ENCODE results near the gene MYL12A. TPM values are rescaled to one million over a fixed set of nuclear protein-coding genes. Genes with fewer than 3 reads are reported as not detected.

MYL12A gene
- total RNA-seq, 1 donor from 2014 or later, result 992 TPM

DNA sequence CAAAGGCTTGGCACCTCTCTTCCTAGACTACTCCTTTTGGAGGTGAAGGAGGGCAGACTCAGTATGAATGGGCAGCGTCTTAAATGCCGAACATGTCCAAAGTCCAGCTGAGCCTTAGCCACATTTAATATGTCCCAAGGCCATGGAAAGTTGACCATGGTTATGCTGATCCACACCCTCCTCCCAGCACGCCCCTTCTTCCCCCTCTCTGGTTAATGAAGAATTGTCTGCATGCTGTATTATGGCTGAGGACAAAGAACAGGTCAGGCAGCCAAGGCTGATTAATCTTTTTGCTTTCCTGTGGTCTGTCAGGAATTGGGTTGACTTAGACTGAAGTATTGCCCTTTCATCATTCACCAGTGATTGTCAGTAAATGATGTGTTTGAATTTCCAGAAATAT is 22.0 kb upstream of the MYL12A start:
- H3K4me3 ChIP-seq (ENCODE audit: low read depth, low read length), result no peak overlapping the region
- no peak for DNase-seq (ENCODE audit: low read depth)
- TF ChIP-seq, protein P1, sequence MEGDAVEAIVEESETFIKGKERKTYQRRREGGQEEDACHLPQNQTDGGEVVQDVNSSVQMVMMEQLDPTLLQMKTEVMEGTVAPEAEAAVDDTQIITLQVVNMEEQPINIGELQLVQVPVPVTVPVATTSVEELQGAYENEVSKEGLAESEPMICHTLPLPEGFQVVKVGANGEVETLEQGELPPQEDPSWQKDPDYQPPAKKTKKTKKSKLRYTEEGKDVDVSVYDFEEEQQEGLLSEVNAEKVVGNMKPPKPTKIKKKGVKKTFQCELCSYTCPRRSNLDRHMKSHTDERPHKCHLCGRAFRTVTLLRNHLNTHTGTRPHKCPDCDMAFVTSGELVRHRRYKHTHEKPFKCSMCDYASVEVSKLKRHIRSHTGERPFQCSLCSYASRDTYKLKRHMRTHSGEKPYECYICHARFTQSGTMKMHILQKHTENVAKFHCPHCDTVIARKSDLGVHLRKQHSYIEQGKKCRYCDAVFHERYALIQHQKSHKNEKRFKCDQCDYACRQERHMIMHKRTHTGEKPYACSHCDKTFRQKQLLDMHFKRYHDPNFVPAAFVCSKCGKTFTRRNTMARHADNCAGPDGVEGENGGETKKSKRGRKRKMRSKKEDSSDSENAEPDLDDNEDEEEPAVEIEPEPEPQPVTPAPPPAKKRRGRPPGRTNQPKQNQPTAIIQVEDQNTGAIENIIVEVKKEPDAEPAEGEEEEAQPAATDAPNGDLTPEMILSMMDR (conservative IDR thresholded peaks at IDR 0.05; ENCODE audit: low read depth, low read length), result no peak

DNA sequence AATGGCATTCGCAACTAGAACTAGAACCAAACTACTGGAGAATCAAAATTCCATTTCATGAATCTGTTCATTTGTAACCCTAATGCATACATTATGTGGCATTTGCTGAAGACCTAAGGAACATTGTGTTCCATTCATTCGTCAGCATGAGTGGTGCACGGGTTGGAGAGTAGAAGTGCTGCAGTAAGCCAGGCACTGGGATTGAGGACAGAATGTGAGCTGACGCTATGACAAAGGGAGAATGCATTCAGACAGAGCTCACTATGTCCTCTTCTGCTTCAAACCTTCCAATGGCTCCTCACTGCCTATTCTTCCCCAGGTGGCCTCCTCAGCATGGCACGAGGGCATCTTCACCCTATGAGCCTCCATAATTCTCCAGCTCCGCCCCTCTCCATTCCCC is 21.6 kb upstream of the MYL12A start:
- DNase-seq (ENCODE audit: low read depth), result no peak
- H3K4me3 ChIP-seq (ENCODE audit: low read depth, low read length), result no peak overlapping the region

DNA sequence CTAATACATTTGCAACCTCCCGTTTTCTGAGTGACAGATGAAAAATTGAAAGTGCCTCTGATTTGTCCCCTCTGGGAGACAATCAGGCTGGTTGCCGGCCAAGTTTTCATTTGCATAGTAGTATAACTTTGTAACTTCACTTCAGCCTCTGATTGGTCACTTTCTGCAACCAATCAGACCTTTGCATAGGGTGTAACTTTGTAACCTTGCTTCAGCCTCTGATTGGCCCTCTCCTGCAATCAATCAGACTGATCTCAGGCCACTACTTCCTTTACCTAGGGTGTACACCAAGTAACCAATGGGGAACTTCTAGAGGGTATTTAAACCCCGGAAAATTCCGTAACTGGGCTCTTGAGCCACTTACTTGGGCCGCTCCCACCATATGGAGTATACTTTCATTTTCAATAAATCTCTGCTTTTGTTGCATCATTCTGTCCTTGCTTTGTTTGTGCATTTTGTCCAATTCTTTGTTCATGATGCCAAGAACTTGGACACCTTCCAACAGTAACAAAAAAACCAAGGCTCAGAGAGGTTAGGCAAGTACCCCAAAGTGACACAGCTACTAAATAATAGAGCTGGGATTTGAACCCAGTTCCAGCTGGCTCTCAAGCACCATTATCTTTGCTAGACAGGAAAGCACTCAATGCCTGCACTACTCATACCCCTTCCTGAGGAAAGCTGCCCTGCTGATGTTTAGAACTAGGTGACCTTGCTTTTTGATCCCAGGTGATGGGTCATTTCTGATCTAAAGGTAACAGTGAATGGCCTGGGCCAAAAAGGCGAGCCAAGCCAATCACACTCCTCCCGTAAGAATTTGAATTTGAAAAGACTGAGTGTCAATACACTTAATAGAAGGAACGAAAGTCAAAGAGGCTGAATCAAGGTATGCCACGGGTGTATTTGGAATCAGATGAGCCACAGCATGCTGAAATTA is 16.9 kb upstream of the MYL12A start:
- TF ChIP-seq, protein P1 (conservative IDR thresholded peaks at IDR 0.05; ENCODE audit: low read depth, low read length), result no peak
- no peak for DNase-seq (ENCODE audit: low read depth)
- H3K4me3 ChIP-seq (ENCODE audit: low read depth, low read length), result no peak overlapping the region

More for the DNA sequence above, 21.6 kb upstream of the MYL12A start:
- TF ChIP-seq, protein P1 (conservative IDR thresholded peaks at IDR 0.05; ENCODE audit: low read depth, low read length), result no peak

DNA sequence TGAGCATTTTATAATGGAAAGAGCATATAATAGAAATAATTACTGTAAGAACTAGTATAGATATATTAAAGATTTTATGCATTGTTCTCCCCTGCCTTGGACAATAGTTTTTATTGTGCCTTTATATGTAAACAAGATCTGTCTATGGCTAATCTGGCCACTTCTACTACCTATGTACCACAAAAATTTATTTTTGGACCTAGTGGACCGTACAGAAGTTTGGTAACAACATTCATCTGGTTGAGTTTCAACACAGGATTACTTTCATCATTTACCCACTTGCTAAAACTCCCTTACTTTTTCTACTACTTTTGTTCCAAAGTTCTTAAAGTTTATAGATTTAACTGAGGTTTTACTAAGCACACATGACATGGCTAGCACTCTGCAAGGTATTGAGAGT is 14.6 kb upstream of the MYL12A start:
- TF ChIP-seq, protein P1 (conservative IDR thresholded peaks at IDR 0.05; ENCODE audit: low read depth, low read length), result no peak
- DNase-seq (ENCODE audit: low read depth), result no peak

DNA sequence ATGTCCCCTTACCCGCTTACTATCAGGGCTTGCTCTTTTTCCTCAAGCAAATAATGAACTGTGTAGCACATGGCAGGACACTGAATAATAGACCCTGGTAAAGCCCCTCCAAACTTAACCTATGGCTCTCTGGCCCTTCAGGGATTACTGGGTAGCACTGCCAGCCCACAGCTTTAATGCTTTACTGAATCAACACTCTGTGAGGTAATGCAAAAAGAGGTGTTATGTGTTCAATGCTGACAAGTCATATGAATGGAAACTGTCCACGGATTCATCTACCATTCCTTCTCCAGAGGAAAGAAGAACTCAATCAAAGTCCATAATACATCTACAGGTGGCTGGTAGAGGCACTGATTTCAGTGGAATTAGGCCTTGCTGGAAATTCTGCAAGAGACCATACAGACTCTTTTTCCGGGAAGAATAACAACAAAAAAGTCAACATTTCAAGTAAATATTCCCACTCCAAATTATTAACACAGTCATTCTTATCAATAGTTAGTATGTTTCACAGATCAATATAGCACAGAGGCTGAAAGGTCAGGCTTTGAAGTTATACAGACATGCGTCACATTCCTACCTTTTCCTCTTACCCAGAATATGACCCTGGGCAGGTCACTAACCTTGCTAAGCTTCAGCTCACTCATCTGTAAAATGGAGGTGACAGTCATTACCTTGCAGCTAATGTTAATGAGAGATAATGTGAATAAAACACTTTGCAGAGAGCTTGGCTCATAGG is 14.0 kb upstream of the MYL12A start:
- TF ChIP-seq, protein P1 (conservative IDR thresholded peaks at IDR 0.05; ENCODE audit: low read depth, low read length), result no peak
- no peak overlapping the region for H3K4me3 ChIP-seq (ENCODE audit: low read depth, low read length)

More for the DNA sequence above, 14.6 kb upstream of the MYL12A start:
- no peak overlapping the region for H3K4me3 ChIP-seq (ENCODE audit: low read depth, low read length)

DNA sequence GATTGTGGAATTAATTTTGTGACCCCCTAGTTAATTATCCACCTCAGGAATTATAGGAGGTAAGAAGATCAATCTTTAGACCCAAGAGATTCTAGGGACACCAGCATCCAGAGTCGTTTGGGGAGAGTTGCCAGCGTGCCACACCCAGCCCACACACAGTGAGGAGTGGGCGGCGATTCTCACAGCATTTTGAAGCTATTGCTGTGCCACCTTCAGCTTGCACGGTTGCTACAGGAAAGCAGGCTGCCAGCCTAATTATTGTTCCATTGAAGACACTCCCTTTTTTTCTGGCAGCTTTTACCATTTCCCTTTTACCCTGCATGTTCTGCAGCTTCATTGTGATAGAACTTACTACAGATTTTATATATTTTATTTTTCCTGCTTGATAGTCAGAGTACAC is 13.1 kb upstream of the MYL12A start:
- DNase-seq (ENCODE audit: low read depth), result no peak
- H3K4me3 ChIP-seq (ENCODE audit: low read depth, low read length), result no peak overlapping the region
- TF ChIP-seq, protein P1 (conservative IDR thresholded peaks at IDR 0.05; ENCODE audit: low read depth, low read length), result no peak

More for the DNA sequence above, 14.0 kb upstream of the MYL12A start:
- no peak for DNase-seq (ENCODE audit: low read depth)

Data from epithelial cell of proximal tubule (primary cell).